HG03064 (cell line): ENCODE results near the gene COX5A.
A peak's percentile ranks its signal among the peaks of the same experiment; 100 is the strongest.

Experiments used
- ATAC-seq: cut with Tn5 transposase; IDR thresholded peaks from one replicate; pipeline ENCODE4 v1.9.1; 2021; ENCODE audit warnings: low read depth; ENCODE audit not compliant: unreplicated experiment

Gene COX5A

GRCh38 chr15:74937590-74938371 is at the start of gene COX5A:
COX5A (minus strand) TSS chr15:74938073; CDS start chr15:74938014, 59 bp downstream.
- peak; percentile 84 for ATAC-seq

- ATAC-seq: no peak
Measured at GRCh38 chr15:74983725-74984231, 45.9 kb upstream of the COX5A start.

- no peak for ATAC-seq
Measured at GRCh38 chr15:74982183-74982582, 44.3 kb upstream of the COX5A start.

DNA sequence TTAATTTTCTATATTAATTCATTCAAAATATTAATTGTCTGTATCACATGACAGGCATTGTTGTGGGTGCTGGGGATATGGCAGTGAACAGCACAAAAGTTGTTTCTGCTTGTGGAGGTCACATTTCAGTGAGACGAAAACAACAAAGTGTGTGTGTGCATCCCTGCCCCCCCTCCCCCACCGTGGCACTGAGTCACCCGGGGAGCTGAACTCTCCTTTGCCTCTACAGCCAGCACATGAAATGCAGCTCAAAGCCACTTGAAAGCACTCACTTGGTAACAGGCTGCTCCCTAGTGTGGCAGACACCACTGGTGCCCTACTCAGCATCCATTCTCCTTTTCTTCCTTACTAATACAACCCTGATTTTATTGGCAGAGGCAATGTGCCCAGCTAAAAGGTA is 40.6 kb upstream of the COX5A start:
- ATAC-seq: no peak

GRCh38 chr15:74978077-74978476 is 40.2 kb upstream of the COX5A start:
- ATAC-seq: no peak

DNA sequence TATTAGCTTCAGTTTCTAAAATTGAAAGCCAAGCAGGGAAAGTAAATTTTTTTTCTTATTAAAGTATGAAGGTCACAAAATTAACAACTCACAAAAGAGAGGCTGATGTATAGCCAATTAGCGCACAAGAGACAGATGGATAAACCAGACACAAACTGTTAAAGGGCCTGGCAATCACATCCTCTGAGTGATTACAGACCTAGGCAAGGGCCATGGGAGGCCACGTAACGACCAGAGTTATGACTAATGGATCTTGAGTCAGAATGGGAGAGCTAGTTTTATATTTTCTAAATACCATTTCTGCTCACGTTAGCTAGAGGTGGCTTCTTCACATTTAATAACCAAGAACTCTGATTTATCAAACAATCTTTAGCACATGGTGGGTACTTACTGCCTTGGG is 39.7 kb upstream of the COX5A start:
- no peak for ATAC-seq

DNA sequence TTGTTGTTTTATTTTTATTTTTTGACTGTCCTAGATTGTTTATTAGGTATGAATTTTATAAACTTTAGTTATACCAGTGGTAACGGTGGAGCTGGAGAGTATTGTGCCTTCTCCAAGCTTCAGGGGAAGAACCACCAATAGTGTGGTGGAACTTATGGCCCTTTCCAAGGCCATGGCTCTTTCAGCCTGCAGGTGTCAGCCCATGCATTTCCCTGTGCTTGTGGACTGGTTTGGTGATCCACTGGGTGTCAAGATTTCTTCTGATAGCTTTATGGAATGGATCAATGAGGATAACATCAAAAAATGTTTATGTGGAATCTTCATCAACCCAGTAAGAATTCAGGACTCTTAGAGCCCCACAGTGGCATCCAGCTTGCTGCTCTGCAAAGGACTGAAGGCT is 38.3 kb upstream of the COX5A start:
- no peak for ATAC-seq

DNA sequence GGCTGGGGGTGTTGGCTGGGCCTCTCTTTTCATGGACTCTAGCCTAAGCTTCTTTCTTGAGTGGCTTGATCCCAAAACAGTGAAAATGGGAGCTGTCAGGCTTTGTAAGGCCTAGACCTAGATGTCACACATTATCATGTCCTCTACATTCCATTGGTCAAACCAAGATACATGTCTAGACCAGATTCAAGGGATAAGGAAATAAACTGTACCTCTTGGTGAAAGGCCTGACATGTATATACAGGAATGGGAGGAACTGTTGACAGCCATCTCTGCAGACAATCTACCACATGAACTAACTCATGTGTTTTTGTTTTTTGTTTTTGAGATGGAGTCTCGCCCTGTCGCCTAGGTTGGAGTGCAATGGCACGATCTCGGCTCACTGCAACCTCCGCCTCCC is 29.8 kb upstream of the COX5A start:
- no peak for ATAC-seq

DNA sequence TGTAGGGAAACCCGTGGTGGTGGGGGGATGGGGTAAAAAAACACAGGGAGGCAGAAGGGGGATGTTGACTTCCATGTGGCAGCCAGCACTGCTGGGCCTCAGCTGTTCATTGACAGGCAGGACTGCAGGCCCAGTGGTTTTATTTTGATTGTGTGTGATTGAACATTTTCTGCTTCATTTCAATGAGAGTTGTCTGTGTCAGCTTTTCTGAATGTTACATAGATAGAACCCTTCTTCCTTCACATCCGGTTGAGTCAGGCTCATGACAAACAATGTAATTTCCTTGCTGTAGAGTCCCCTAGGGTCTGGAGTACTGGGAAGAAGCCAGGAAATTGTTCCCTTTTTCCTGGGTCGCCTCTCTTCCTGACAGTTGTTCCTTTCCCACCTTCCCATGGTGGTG is 26.9 kb upstream of the COX5A start:
- ATAC-seq: no peak

GRCh38 chr15:74963213-74963612 is 25.3 kb upstream of the COX5A start:
- ATAC-seq: no peak

GRCh38 chr15:74962671-74963070 is 24.8 kb upstream of the COX5A start:
- no peak for ATAC-seq

DNA sequence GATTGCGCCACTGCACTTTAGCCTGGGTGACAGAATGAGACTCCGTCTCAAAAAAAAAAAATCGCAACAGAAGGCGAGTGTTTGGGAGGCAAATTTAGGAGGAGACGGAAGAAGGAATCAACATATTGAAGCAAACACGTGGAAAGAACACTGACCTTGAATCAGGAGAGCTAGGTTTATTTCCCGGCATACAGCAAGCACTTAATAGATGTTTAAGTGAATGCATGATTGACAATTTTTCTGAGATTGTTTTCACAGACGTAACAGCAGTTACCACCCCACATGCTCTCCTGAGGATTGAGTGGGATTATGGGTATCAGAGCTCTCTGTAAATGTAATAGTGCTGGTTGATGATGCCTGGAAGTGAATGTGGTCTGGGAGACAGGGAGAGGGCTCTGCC is 24.3 kb upstream of the COX5A start:
- no peak for ATAC-seq

GRCh38 chr15:74961616-74962015 is 23.7 kb upstream of the COX5A start:
- ATAC-seq: no peak

- no peak for ATAC-seq
Measured at GRCh38 chr15:74960995-74961588, 23.2 kb upstream of the COX5A start.

- ATAC-seq: no peak
Measured at GRCh38 chr15:74960286-74960685, 22.4 kb upstream of the COX5A start.

DNA sequence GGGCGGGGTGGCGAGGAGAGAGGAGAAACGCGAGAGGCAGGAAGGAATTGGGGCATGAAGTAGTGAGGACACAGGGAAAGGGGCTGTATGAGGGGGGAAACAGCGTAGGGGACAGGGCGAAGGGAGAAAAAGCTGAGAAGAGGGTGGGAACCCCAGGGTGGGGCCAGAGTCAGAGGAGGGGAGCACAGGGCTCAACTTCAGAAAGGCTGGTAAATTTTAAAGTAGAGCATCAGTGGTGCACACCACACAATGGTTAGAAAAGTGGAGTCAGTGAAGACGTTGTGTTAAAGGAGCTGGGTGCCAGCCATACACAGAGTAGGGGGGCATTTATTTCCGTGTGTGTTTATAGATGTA is 21.7 kb upstream of the COX5A start:
- no peak for ATAC-seq

GRCh38 chr15:74958908-74959585 is 21.2 kb upstream of the COX5A start:
- ATAC-seq: no peak

DNA sequence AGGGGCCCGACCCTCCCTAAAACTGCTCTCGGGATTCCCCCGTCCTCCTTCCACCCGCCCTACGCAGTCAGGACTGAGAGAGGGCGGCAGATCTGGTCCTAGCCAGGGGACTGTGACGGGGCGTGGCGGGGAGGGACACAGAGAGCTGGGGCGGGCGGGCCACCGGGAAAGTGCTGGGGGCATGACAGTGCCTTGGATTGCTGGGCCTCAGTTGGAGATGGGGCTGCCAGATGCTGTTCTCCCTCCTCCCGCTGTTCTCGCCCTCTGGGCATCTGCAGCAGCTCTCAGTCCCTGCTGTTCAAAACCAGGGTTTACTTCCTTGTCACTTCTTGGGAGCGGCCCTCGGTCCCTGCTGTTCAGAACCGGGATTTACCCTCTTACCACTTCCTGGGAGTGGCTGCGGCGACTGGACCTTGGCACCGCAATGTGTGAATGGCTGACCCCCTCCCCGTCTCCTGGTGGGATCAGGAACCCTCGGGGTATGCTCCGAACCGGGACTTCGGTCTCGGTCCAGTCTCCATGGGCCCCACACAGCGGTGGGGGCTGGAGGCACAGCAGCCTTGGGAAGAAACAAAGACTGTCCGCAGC is 20.5 kb upstream of the COX5A start:
- ATAC-seq: no peak

DNA sequence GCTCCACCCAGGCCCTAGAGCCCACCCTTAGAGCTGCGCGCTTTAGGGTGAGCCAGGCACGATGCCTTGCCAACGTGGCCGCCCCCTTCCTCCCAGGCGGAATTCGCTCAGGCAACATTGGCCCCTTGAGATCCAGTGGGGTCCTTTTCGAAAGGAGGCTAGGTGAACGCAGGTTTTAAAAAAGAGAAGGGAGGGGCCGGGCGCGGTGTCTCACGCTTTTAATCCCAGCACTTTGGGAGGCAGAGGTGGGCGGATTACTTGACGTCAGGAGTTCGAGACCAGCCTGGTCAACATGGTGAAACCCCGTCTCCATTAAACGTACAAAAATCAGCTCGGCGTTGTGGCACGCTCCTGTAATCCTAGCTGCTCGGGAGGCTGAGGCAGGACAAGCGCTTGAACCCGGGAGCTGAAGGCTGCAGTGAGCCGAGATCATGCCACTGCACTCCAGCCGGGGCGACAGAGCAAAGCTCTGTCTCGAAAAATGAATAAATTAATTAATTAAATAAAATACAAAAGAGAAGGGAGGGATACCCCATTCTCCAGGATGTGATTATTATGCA is 19.7 kb upstream of the COX5A start:
- ATAC-seq: no peak

GRCh38 chr15:74956648-74957475 is 19.0 kb upstream of the COX5A start, which contains the start of gene RPP25:
RPP25 (minus strand) TSS chr15:74956772; CDS start chr15:74956583, 189 bp downstream.
- ATAC-seq: peak; percentile 76
